ENCODE data around the gene NDUFB3. TPM values are rescaled to one million over a fixed set of nuclear protein-coding genes. Genes with fewer than 3 reads are reported as not detected.

The NDUFB3 gene
- total RNA-seq, 1 donor from 2014 or later: 93.9 TPM

DNA sequence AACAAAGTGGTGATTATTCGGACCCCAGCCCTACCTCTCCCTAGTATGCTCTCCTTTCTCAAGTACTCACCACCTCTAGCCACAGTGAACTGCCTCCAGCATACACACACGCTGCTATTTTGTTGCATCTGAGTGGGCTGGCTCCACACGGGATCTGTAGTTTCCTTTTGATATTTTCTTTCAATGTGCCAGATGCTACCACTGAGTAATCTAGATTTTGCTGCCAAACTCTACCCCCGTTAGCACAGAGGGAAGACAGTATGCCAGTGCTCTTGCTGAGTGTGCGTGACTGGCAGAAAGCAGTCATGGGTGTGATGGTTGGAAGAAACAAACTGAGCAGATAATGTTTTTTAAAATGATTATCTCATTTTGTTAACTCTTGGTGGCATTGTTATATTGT lies 55.8 kb downstream of the NDUFB3 start:
- peak; percentile 89 for DNase-seq (ENCODE audit: low read depth)

DNA sequence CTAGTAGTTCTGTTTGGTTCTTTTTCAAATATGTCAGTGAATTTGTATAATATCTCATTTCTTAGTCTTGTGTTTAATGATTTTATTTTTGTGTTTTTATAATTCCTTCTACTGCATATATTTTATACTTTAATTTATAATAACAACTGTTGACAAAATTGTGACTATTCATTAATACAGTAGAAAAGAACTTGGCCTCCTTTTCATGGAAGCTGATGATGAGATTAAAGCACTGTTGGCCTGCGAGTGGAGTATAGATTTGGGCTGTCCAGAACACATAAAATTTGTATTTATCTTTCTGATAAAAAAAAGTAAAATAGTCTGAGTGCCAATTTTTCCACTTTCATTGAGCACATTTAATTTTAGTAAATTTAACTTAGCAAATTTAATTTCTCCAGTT lies 56.2 kb downstream of the NDUFB3 start:
- DNase-seq (ENCODE audit: low read depth): no peak

DNA sequence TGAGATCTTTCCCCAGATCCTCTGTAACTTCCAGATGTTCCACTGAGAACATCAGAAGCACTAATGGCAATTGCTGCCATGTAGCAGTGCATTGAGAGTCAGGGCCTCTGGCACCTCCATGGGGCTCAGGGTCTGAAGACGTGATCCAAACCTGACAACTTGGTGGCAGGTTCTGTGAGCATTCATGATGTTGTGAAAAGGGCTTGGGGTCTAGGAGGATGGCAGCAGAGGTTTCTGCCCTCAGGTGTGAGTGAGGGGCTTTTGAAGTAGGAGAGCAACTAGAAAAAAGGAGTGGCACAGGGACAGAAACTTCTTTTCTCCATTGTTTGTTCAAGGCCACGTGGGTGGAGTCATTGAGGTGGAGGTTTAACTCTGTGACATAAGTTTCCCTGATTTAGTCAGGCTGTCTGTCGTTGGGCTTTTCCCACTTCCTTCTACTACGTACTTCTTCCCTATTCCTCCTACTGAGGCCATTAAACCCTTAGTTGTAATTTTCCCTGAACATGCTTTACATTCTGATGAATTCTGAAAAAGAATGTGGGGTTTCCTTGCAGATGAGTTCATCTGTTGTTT lies 57.2 kb downstream of the NDUFB3 start:
- DNase-seq (ENCODE audit: low read depth): peak; percentile 43

DNA sequence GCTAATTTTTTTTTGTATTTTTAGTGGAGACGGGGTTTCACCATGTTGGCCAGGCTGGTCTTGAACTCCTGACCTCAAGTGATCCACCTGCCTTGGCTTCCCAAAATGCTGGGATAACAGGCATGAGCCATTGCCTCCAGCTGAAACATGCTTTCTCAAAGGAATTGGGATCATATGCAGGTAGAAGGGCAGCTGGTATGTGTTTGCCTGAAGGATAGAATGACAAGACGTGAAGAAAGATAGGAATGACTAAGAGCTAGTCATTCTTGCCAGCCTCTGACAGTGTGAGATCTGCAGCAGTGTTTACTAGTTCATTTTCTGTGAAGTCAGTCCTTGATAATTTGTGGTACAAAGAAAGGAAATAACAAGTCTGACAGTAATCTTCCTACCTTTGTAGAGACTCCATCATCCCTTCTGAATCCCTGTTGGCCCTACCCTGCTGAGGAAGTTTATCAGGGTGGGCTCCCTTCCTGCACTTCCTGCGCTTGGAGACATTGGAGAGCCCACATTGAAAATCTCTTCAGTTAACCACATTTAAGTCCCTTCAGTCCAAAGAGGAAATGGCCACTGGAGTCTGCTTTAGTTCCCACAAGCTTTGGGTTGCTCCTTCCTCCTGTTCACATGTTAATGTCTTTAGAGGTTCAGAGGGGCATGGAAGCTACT lies 58.9 kb downstream of the NDUFB3 start:
- peak; percentile 58 for DNase-seq (ENCODE audit: low read depth)

DNA sequence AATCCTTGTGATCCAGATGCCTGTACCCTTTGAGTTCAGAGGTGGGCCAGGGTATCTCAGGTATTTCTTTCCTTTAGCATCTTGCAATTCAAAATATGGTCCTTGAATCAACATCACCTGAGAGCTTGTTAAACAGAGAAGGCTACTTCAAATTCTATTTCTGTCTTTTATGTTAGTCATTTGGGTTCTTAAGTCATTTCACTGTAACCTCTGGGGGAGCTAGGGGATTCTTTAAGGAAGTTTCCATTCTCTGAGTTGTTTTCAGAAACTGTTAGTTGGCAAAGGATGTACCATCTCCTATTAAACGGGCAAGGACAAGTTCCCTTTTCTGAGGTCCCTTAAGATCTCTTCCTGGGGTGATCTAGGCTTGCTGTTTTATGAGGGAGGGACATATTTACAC lies 60.7 kb downstream of the NDUFB3 start:
- no peak for DNase-seq (ENCODE audit: low read depth)

Other genes starting within 250 kb of the NDUFB3 start
- gene CLK1, start 207.3 kb upstream of the NDUFB3 start, total RNA-seq: 65.5 and 70.0 TPM in 2 replicates
- gene PPIL3, start 182.9 kb upstream of the NDUFB3 start, total RNA-seq: 36.3 and 42.3 TPM in 2 replicates
- gene NIF3L1, start 182.6 kb upstream of the NDUFB3 start, total RNA-seq: 16.2 and 34.1 TPM in 2 replicates
- 12.6 and 13.6 TPM in 2 replicates for gene ORC2, start 108.3 kb upstream of the NDUFB3 start, total RNA-seq
- 5.3 and 9.9 TPM in 2 replicates for gene HYCC2, start 330 bp upstream of the NDUFB3 start, total RNA-seq
- 45.4 and 54.0 TPM in 2 replicates for gene CFLAR, start 44.2 kb downstream of the NDUFB3 start, total RNA-seq
- gene CASP10, start 111.1 kb downstream of the NDUFB3 start, total RNA-seq: 0.48 TPM in 1 of 2 replicates, not detected in the other
- gene CASP8, start 188.5 kb downstream of the NDUFB3 start, total RNA-seq: 10.4 and 12.5 TPM in 2 replicates

Measured in myocyte (in vitro differentiated cells).